Cardiac muscle cell (in vitro differentiated cells and primary cell): ENCODE results near the gene SUSD1. TPM values are rescaled to one million over a fixed set of nuclear protein-coding genes. Genes with fewer than 3 reads are reported as not detected.

Experiments used
- DNase-seq, 2 donors: peaks; one replicate each; pipeline versions ENCODE4 v3.0.0 to v3.0.0-alpha.2; 2010 to 2017; ENCODE audit warnings: low read depth in 1 of 2, low spot score in 1 of 2
- H3K27ac ChIP-seq: fragments of 200-600 bp; sonication (generic); 2 replicates; pipeline ENCODE4 v1.5.1; 2016
- H3K27me3 ChIP-seq: fragments of 200-600 bp; sonication (generic); 2 replicates; pipeline ENCODE4 v1.6.0; 2016; ENCODE audit warnings: control low read depth
- H3K36me3 ChIP-seq: fragments of 200-600 bp; sonication (generic); 2 replicates; pipeline ENCODE4 v1.5.1; 2016; ENCODE audit warnings: control low read depth
- H3K4me1 ChIP-seq: fragments of 200-600 bp; sonication (generic); 2 replicates; pipeline ENCODE4 v1.8.1; 2017; ENCODE audit warnings: low read depth, mild to moderate bottlenecking, mixed run types
- H3K4me3 ChIP-seq: fragments of 200-600 bp; sonication (generic); 2 replicates; pipeline ENCODE4 v1.5.1; 2016; ENCODE audit warnings: mild to moderate bottlenecking
- H3K9me3 ChIP-seq: fragments of 200-600 bp; sonication (generic); 2 replicates; pipeline ENCODE4 v1.5.1; 2017; ENCODE audit warnings: low read depth, mild to moderate bottlenecking, control low read depth
- polyA plus RNA-seq: library from polyadenylated mRNA; unstranded; fragments of >200 nt; fragmentation: Nextera tagmentation; extraction: Ambion mirVana; gene quantifications from 2 replicates; pipeline ENCODE4 v1.2.1, GENCODE V29; 2016
- total RNA-seq: library from RNA; depleted of rRNA; stranded (reverse); fragments of >200 nt; gene quantifications from 2 replicates; pipeline ENCODE4 v1.2.3, GENCODE V29; 2016
- TF ChIP-seq, protein P1 (sequence below): IDR thresholded peaks from 2 replicates; pipeline ENCODE4 v1.5.1; 2012; ENCODE audit warnings: low read depth, mild to moderate bottlenecking, low read length

Gene SUSD1
- total and polyA plus RNA-seq, 2 experiments from 2014 or later = 9.7 to 15.2 TPM

DNA sequence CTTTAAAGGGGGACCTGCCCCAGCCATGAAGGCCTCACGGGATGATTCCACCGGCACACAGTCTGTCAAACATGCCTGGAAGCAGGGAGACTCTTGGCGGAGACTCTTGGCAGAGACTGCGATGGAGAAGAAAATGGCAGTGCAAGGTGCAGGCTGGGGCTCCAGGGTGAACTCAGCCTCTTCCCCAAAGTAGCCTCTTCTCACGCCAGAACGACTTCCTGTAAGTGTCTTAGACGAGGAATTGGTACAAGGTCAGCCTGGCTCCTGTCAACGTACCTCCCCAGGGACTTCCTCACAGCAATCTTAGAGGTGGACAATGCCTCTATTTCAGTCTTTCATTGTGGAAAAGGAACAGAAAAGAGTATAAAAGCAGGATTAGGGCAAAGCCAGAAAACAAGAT, 169.2 kb downstream of the SUSD1 start:
- H3K36me3 ChIP-seq = no peaks in the 10 kb centered on the region
- no peak for DNase-seq
- H3K27ac ChIP-seq = no peak overlapping the region
- H3K9me3 ChIP-seq = no peaks in the 10 kb centered on the region
- TF ChIP-seq, protein P1, sequence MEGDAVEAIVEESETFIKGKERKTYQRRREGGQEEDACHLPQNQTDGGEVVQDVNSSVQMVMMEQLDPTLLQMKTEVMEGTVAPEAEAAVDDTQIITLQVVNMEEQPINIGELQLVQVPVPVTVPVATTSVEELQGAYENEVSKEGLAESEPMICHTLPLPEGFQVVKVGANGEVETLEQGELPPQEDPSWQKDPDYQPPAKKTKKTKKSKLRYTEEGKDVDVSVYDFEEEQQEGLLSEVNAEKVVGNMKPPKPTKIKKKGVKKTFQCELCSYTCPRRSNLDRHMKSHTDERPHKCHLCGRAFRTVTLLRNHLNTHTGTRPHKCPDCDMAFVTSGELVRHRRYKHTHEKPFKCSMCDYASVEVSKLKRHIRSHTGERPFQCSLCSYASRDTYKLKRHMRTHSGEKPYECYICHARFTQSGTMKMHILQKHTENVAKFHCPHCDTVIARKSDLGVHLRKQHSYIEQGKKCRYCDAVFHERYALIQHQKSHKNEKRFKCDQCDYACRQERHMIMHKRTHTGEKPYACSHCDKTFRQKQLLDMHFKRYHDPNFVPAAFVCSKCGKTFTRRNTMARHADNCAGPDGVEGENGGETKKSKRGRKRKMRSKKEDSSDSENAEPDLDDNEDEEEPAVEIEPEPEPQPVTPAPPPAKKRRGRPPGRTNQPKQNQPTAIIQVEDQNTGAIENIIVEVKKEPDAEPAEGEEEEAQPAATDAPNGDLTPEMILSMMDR = no peak
- H3K4me3 ChIP-seq = no peak overlapping the region
- no peaks in the 10 kb centered on the region for H3K27me3 ChIP-seq
- no peaks in the 10 kb centered on the region for H3K4me1 ChIP-seq

- H3K4me3 ChIP-seq = no peak overlapping the region
- no peaks in the 10 kb centered on the region for H3K36me3 ChIP-seq
- TF ChIP-seq, protein P1 = no peak
- no peak overlapping the region for H3K27ac ChIP-seq
- no peaks in the 10 kb centered on the region for H3K9me3 ChIP-seq
- DNase-seq = no peak
- no peaks in the 10 kb centered on the region for H3K27me3 ChIP-seq
- no peaks in the 10 kb centered on the region for H3K4me1 ChIP-seq
Measured at GRCh38 chr9:112003538-112003937, 171.6 kb downstream of the SUSD1 start.

- Histone ChIP-seq H3K4me1 (no peaks in the 10 kb centered on the region), H3K27me3 (no peaks in the 10 kb centered on the region), H3K27ac (no peak overlapping the region), H3K9me3 (no peaks in the 10 kb centered on the region), H3K36me3 (no peaks in the 10 kb centered on the region), H3K4me3 (no peak overlapping the region)
- DNase-seq = no peak
- TF ChIP-seq, protein P1 = no peak
Measured at GRCh38 chr9:112002847-112003457, 172.1 kb downstream of the SUSD1 start.

- H3K27ac ChIP-seq = no peak overlapping the region
- H3K36me3 ChIP-seq = no peaks in the 10 kb centered on the region
- no peaks in the 10 kb centered on the region for H3K9me3 ChIP-seq
- TF ChIP-seq, protein P1 = no peak
- H3K27me3 ChIP-seq = no peaks in the 10 kb centered on the region
- H3K4me3 ChIP-seq = no peak overlapping the region
- H3K4me1 ChIP-seq = no peaks in the 10 kb centered on the region
- DNase-seq = no peak
Measured at GRCh38 chr9:112002131-112002846, 172.8 kb downstream of the SUSD1 start.

GRCh38 chr9:112000743-112001142, 174.4 kb downstream of the SUSD1 start:
- Histone ChIP-seq H3K4me3 (no peak overlapping the region), H3K9me3 (no peaks in the 10 kb centered on the region)
- peak in 1 of 2 donors; percentile 47 for DNase-seq

More at GRCh38 chr9:112000743-112001142, 174.4 kb downstream of the SUSD1 start:
- no peaks in the 10 kb centered on the region for H3K36me3 ChIP-seq
- no peaks in the 10 kb centered on the region for H3K4me1 ChIP-seq
- TF ChIP-seq, protein P1 = peak; percentile 19
- no peak overlapping the region for H3K27ac ChIP-seq
- H3K27me3 ChIP-seq = no peaks in the 10 kb centered on the region
